HG03097 (cell line): ENCODE results near the gene MRPS31.
"Not testable (repeated sequence)": the region's sequence is repeated elsewhere in the genome, so short reads cannot be mapped to it uniquely, and the experiment has no call there.

Experiments
- ATAC-seq: cut with Tn5 transposase; IDR thresholded peaks from one replicate; pipeline ENCODE4 v1.9.1; 2021; ENCODE audit not compliant: unreplicated experiment, low FRiP score

MRPS31 gene

GRCh38 chr13:40764587-40765403 lies 6.2 kb downstream of the MRPS31 start:
- no peak for ATAC-seq

GRCh38 chr13:40762849-40763248 lies 8.1 kb downstream of the MRPS31 start:
- ATAC-seq: no peak

GRCh38 chr13:40758811-40759210 lies 12.2 kb downstream of the MRPS31 start:
- ATAC-seq: no peak

GRCh38 chr13:40756042-40756441 lies 14.9 kb downstream of the MRPS31 start:
- ATAC-seq: no peak

GRCh38 chr13:40755082-40755700 lies 15.8 kb downstream of the MRPS31 start:
- no peak for ATAC-seq

GRCh38 chr13:40749327-40749726 lies 21.7 kb downstream of the MRPS31 start:
- no peak for ATAC-seq

GRCh38 chr13:40735232-40735548 lies 35.8 kb downstream of the MRPS31 start:
- ATAC-seq: not testable (repeated sequence)

- ATAC-seq: not testable (repeated sequence)
Observed at GRCh38 chr13:40734536-40735231, 36.3 kb downstream of the MRPS31 start.

GRCh38 chr13:40732658-40733057 lies 38.3 kb downstream of the MRPS31 start:
- no peak for ATAC-seq

GRCh38 chr13:40728595-40728994 lies 42.4 kb downstream of the MRPS31 start:
- no peak for ATAC-seq

GRCh38 chr13:40714433-40714832 lies 56.6 kb downstream of the MRPS31 start:
- not testable (repeated sequence) for ATAC-seq

GRCh38 chr13:40706439-40706838 lies 64.6 kb downstream of the MRPS31 start:
- ATAC-seq: no peak

GRCh38 chr13:40697711-40698110 lies 73.3 kb downstream of the MRPS31 start:
- ATAC-seq: no peak

GRCh38 chr13:40694426-40694825 lies 76.6 kb downstream of the MRPS31 start:
- ATAC-seq: no peak

- ATAC-seq: no peak
Observed at GRCh38 chr13:40692946-40693345, 78.0 kb downstream of the MRPS31 start.

GRCh38 chr13:40688781-40689180 lies 82.2 kb downstream of the MRPS31 start:
- ATAC-seq: no peak

GRCh38 chr13:40682449-40683240 lies 88.3 kb downstream of the MRPS31 start:
- no peak for ATAC-seq

GRCh38 chr13:40681341-40682146 lies 89.4 kb downstream of the MRPS31 start:
- no peak for ATAC-seq

GRCh38 chr13:40680659-40681323 lies 90.2 kb downstream of the MRPS31 start:
- ATAC-seq: no peak
